ENCODE measurements around the gene XRCC4.

The XRCC4 gene

GRCh38 chr5:83167538-83167937 lies 90.2 kb downstream of the XRCC4 start:
- DNase-seq = no peak
- H3K4me1 ChIP-seq (ENCODE audit: control insufficient read depth, insufficient read depth, low read length, poor library complexity, severe bottlenecking) = no peaks in the 10 kb centered on the region
- no peaks in the 10 kb centered on the region for H3K9me3 ChIP-seq (ENCODE audit: control insufficient read depth, low read length)
- no peak overlapping the region for H3K27ac ChIP-seq (ENCODE audit: insufficient read depth, low read length, poor library complexity, severe bottlenecking)
- no peaks in the 10 kb centered on the region for H3K36me3 ChIP-seq (ENCODE audit: control insufficient read depth, insufficient read depth, low read length)
- H3K27me3 ChIP-seq (replicated peaks; ENCODE audit: control insufficient read depth, insufficient read depth, low read length, poor library complexity, severe bottlenecking) = no peaks in the 10 kb centered on the region
- H3K4me3 ChIP-seq (ENCODE audit: insufficient read depth, low read depth, low read length, poor library complexity, severe bottlenecking) = no peak overlapping the region

DNA sequence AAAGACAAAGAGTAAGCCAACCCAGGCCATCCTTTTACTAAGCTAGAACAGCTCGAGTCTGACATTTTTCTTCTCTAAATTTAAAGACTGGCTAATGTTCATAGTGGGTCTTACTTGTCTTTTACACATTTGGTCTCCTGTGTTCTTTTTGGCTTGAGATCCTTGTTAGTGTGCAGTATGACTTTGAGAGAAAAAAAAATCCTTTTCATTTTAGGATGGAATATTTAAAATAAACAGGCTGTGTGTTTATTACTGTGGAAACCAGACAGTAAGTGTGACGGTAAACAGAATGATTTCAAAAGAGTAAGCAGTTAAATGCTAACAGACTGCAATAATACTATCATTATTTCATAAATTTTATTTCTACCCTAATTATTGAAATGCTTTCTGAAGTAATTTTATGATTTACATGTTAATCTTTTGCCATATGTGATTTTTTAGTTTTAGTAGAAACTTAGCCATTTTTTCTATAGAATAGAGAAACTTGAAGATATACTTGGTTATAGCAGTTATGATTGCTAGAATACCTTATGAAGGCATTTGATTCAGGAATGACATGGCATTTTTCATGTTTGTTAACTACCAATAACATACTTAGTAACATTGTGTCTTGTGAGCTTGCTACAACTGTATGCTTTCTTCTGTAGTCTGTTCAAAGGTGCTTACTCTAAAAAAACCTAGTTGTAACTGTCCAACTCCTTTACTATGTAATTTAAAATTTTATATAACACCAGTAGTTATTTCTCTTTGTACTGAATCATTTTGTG lies 92.4 kb downstream of the XRCC4 start:
- no peaks in the 10 kb centered on the region for H3K9me3 ChIP-seq (ENCODE audit: control insufficient read depth, low read length)
- no peak overlapping the region for H3K4me3 ChIP-seq (ENCODE audit: insufficient read depth, low read depth, low read length, poor library complexity, severe bottlenecking)
- no peak for DNase-seq
- no peak overlapping the region for H3K27ac ChIP-seq (ENCODE audit: insufficient read depth, low read length, poor library complexity, severe bottlenecking)
- no peaks in the 10 kb centered on the region for H3K27me3 ChIP-seq (replicated peaks; ENCODE audit: control insufficient read depth, insufficient read depth, low read length, poor library complexity, severe bottlenecking)
- H3K36me3 ChIP-seq (ENCODE audit: control insufficient read depth, insufficient read depth, low read length) = no peaks in the 10 kb centered on the region
- H3K4me1 ChIP-seq (ENCODE audit: control insufficient read depth, insufficient read depth, low read length, poor library complexity, severe bottlenecking) = no peaks in the 10 kb centered on the region

DNA sequence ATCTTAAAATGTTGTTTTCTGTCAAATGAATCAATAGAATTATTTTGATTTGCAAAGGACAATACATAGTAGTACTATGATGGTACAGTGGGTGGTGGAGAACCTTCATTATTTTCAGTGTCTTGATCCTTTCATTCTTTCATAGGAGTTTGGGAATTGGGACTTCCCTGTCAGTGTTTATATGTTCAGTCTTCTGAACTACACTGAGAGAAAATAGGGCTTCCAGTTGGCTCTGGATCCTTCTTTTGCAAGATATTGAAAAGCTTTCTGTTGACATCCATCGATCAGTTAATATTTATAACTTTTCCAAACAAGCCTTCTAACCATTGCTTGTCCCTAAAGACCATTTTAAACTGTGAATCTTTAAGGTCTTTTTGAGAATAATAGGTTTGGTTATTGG lies 94.7 kb downstream of the XRCC4 start:
- no peak for DNase-seq
- H3K4me1 ChIP-seq (ENCODE audit: control insufficient read depth, insufficient read depth, low read length, poor library complexity, severe bottlenecking) = no peaks in the 10 kb centered on the region
- H3K9me3 ChIP-seq (ENCODE audit: control insufficient read depth, low read length) = no peaks in the 10 kb centered on the region
- no peaks in the 10 kb centered on the region for H3K36me3 ChIP-seq (ENCODE audit: control insufficient read depth, insufficient read depth, low read length)
- no peak overlapping the region for H3K4me3 ChIP-seq (ENCODE audit: insufficient read depth, low read depth, low read length, poor library complexity, severe bottlenecking)
- no peak overlapping the region for H3K27ac ChIP-seq (ENCODE audit: insufficient read depth, low read length, poor library complexity, severe bottlenecking)
- H3K27me3 ChIP-seq (replicated peaks; ENCODE audit: control insufficient read depth, insufficient read depth, low read length, poor library complexity, severe bottlenecking) = no peaks in the 10 kb centered on the region

GRCh38 chr5:83172655-83173054 lies 95.3 kb downstream of the XRCC4 start:
- H3K4me3 ChIP-seq (ENCODE audit: insufficient read depth, low read depth, low read length, poor library complexity, severe bottlenecking) = no peak overlapping the region
- H3K27ac ChIP-seq (ENCODE audit: insufficient read depth, low read length, poor library complexity, severe bottlenecking) = no peak overlapping the region
- no peaks in the 10 kb centered on the region for H3K36me3 ChIP-seq (ENCODE audit: control insufficient read depth, insufficient read depth, low read length)
- no peaks in the 10 kb centered on the region for H3K4me1 ChIP-seq (ENCODE audit: control insufficient read depth, insufficient read depth, low read length, poor library complexity, severe bottlenecking)
- DNase-seq = no peak
- no peaks in the 10 kb centered on the region for H3K9me3 ChIP-seq (ENCODE audit: control insufficient read depth, low read length)
- no peaks in the 10 kb centered on the region for H3K27me3 ChIP-seq (replicated peaks; ENCODE audit: control insufficient read depth, insufficient read depth, low read length, poor library complexity, severe bottlenecking)

DNA sequence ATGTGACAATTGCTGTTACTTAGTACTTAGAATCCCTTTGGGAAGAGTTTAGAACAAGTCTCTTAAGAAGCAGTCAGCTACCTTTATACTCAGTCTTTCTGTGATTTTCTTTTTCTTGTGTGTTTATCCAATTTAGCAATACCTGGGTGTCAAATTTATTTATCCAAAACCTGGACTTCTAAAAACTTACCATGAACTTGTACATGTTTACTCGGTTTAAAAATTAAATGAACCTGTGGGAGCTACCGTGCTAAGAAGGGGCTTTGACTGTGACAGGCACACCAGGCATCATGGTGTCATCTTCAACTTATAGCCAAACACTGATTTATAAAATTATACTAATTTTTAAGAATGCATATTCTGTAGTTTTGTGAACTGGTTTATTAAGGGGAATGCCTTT lies 96.5 kb downstream of the XRCC4 start:
- H3K27me3 ChIP-seq (replicated peaks; ENCODE audit: control insufficient read depth, insufficient read depth, low read length, poor library complexity, severe bottlenecking) = no peaks in the 10 kb centered on the region
- no peaks in the 10 kb centered on the region for H3K36me3 ChIP-seq (ENCODE audit: control insufficient read depth, insufficient read depth, low read length)
- no peak overlapping the region for H3K4me3 ChIP-seq (ENCODE audit: insufficient read depth, low read depth, low read length, poor library complexity, severe bottlenecking)
- no peak for DNase-seq
- no peaks in the 10 kb centered on the region for H3K9me3 ChIP-seq (ENCODE audit: control insufficient read depth, low read length)
- no peaks in the 10 kb centered on the region for H3K4me1 ChIP-seq (ENCODE audit: control insufficient read depth, insufficient read depth, low read length, poor library complexity, severe bottlenecking)
- no peak overlapping the region for H3K27ac ChIP-seq (ENCODE audit: insufficient read depth, low read length, poor library complexity, severe bottlenecking)

GRCh38 chr5:83177803-83178202 lies 100.5 kb downstream of the XRCC4 start:
- Histone ChIP-seq H3K36me3 (ENCODE audit: control insufficient read depth, insufficient read depth, low read length) (no peaks in the 10 kb centered on the region), H3K27me3 (replicated peaks; ENCODE audit: control insufficient read depth, insufficient read depth, low read length, poor library complexity, severe bottlenecking) (no peaks in the 10 kb centered on the region), H3K9me3 (ENCODE audit: control insufficient read depth, low read length) (no peaks in the 10 kb centered on the region), H3K4me3 (ENCODE audit: insufficient read depth, low read depth, low read length, poor library complexity, severe bottlenecking) (no peak overlapping the region), H3K4me1 (ENCODE audit: control insufficient read depth, insufficient read depth, low read length, poor library complexity, severe bottlenecking) (no peaks in the 10 kb centered on the region), H3K27ac (ENCODE audit: insufficient read depth, low read length, poor library complexity, severe bottlenecking) (no peak overlapping the region)
- DNase-seq = no peak

- no peaks in the 10 kb centered on the region for H3K36me3 ChIP-seq (ENCODE audit: control insufficient read depth, insufficient read depth, low read length)
- no peaks in the 10 kb centered on the region for H3K4me1 ChIP-seq (ENCODE audit: control insufficient read depth, insufficient read depth, low read length, poor library complexity, severe bottlenecking)
- no peak overlapping the region for H3K4me3 ChIP-seq (ENCODE audit: insufficient read depth, low read depth, low read length, poor library complexity, severe bottlenecking)
- no peaks in the 10 kb centered on the region for H3K27me3 ChIP-seq (replicated peaks; ENCODE audit: control insufficient read depth, insufficient read depth, low read length, poor library complexity, severe bottlenecking)
- no peak for DNase-seq
- no peaks in the 10 kb centered on the region for H3K9me3 ChIP-seq (ENCODE audit: control insufficient read depth, low read length)
- H3K27ac ChIP-seq (ENCODE audit: insufficient read depth, low read length, poor library complexity, severe bottlenecking) = no peak overlapping the region
Measured at GRCh38 chr5:83179966-83180365, 102.6 kb downstream of the XRCC4 start.

GRCh38 chr5:83184534-83184933 lies 107.2 kb downstream of the XRCC4 start:
- H3K27ac ChIP-seq (ENCODE audit: insufficient read depth, low read length, poor library complexity, severe bottlenecking) = no peak overlapping the region
- no peaks in the 10 kb centered on the region for H3K36me3 ChIP-seq (ENCODE audit: control insufficient read depth, insufficient read depth, low read length)
- no peak overlapping the region for H3K4me3 ChIP-seq (ENCODE audit: insufficient read depth, low read depth, low read length, poor library complexity, severe bottlenecking)
- no peaks in the 10 kb centered on the region for H3K4me1 ChIP-seq (ENCODE audit: control insufficient read depth, insufficient read depth, low read length, poor library complexity, severe bottlenecking)
- H3K27me3 ChIP-seq (replicated peaks; ENCODE audit: control insufficient read depth, insufficient read depth, low read length, poor library complexity, severe bottlenecking) = no peaks in the 10 kb centered on the region
- no peaks in the 10 kb centered on the region for H3K9me3 ChIP-seq (ENCODE audit: control insufficient read depth, low read length)
- DNase-seq = no peak

- Histone ChIP-seq H3K4me1 (ENCODE audit: control insufficient read depth, insufficient read depth, low read length, poor library complexity, severe bottlenecking) (no peaks in the 10 kb centered on the region), H3K27ac (ENCODE audit: insufficient read depth, low read length, poor library complexity, severe bottlenecking) (no peak overlapping the region), H3K9me3 (ENCODE audit: control insufficient read depth, low read length) (no peaks in the 10 kb centered on the region), H3K36me3 (ENCODE audit: control insufficient read depth, insufficient read depth, low read length) (no peaks in the 10 kb centered on the region), H3K4me3 (ENCODE audit: insufficient read depth, low read depth, low read length, poor library complexity, severe bottlenecking) (no peak overlapping the region), H3K27me3 (replicated peaks; ENCODE audit: control insufficient read depth, insufficient read depth, low read length, poor library complexity, severe bottlenecking) (no peaks in the 10 kb centered on the region)
- DNase-seq = no peak
Measured at GRCh38 chr5:83192947-83193346, 115.6 kb downstream of the XRCC4 start.

- no peaks in the 10 kb centered on the region for H3K27me3 ChIP-seq (replicated peaks; ENCODE audit: control insufficient read depth, insufficient read depth, low read length, poor library complexity, severe bottlenecking)
- no peaks in the 10 kb centered on the region for H3K36me3 ChIP-seq (ENCODE audit: control insufficient read depth, insufficient read depth, low read length)
- H3K9me3 ChIP-seq (ENCODE audit: control insufficient read depth, low read length) = no peaks in the 10 kb centered on the region
- no peak overlapping the region for H3K4me3 ChIP-seq (ENCODE audit: insufficient read depth, low read depth, low read length, poor library complexity, severe bottlenecking)
- no peak for DNase-seq
- no peak overlapping the region for H3K27ac ChIP-seq (ENCODE audit: insufficient read depth, low read length, poor library complexity, severe bottlenecking)
- H3K4me1 ChIP-seq (ENCODE audit: control insufficient read depth, insufficient read depth, low read length, poor library complexity, severe bottlenecking) = no peaks in the 10 kb centered on the region
Measured at GRCh38 chr5:83197326-83197967, 120.1 kb downstream of the XRCC4 start.

Data from effector memory CD4-positive, alpha-beta T cell (primary cell).